Spinal cord (tissue), 10 donors: ENCODE data around the gene DISP2. TPM values are rescaled to one million over a fixed set of nuclear protein-coding genes. Genes with fewer than 3 reads are reported as not detected.

Source experiments
- DNase-seq, 6 donors: peaks; one replicate each; pipeline versions ENCODE4 v3.0.0 to v3.0.0-alpha.2; 2013 to 2015; ENCODE audit warnings: low spot score in 6 of 6, low read depth in 4 of 6
- H3K27ac ChIP-seq: one replicate; pipeline ENCODE4 v1.5.1; 2013; ENCODE audit warnings: low read depth, low read length, control low read depth
- H3K27me3 ChIP-seq: one replicate; pipeline ENCODE4 v1.6.1; 2013; ENCODE audit warnings: low read length; ENCODE audit not compliant: control insufficient read depth, insufficient read depth
- H3K36me3 ChIP-seq: one replicate; pipeline ENCODE4 v1.6.1; 2013; ENCODE audit warnings: low read length; ENCODE audit not compliant: control insufficient read depth, insufficient read depth
- H3K4me1 ChIP-seq: one replicate; pipeline ENCODE4 v1.6.1; 2013; ENCODE audit warnings: low read length; ENCODE audit not compliant: control insufficient read depth, insufficient read depth
- H3K4me3 ChIP-seq: one replicate; pipeline ENCODE4 v1.5.1; 2013; ENCODE audit warnings: low read depth, low read length, control low read depth
- H3K9me3 ChIP-seq: one replicate; pipeline ENCODE4 v1.6.1; 2013; ENCODE audit warnings: low read length; ENCODE audit not compliant: control insufficient read depth, insufficient read depth
- WGBS: methylation state at CpG from one replicate; pipeline ENCODE4 v1.1.5; 2013; ENCODE audit warnings: missing lambda C conversion rate; ENCODE audit not compliant: insufficient coverage; 5-methylcytosine and 5-hydroxymethylcytosine counted together
- long read RNA-seq, 4 donors: transcript quantifications; one replicate each; lab custom pipeline, GENCODE V29; 2026
- polyA plus RNA-seq, 2 donors: library from polyadenylated mRNA; unstranded; fragments of 120-200 nt; gene quantifications; one replicate each; pipeline ENCODE4 v1.2.1, GENCODE V29; 2013; ENCODE audit not compliant: insufficient read length in 2 of 2
- total RNA-seq, 2 donors: library from RNA; depleted of rRNA in 1 of 2; stranded (reverse); fragments of 120-200 nt in 1 of 2; fragments of >200 nt in 1 of 2; gene quantifications; one replicate each; pipeline versions ENCODE4 v1.2.3 to v1.2.4, GENCODE V29; 2013 to 2014
- donor health status: healthy.

Gene DISP2, protein sequence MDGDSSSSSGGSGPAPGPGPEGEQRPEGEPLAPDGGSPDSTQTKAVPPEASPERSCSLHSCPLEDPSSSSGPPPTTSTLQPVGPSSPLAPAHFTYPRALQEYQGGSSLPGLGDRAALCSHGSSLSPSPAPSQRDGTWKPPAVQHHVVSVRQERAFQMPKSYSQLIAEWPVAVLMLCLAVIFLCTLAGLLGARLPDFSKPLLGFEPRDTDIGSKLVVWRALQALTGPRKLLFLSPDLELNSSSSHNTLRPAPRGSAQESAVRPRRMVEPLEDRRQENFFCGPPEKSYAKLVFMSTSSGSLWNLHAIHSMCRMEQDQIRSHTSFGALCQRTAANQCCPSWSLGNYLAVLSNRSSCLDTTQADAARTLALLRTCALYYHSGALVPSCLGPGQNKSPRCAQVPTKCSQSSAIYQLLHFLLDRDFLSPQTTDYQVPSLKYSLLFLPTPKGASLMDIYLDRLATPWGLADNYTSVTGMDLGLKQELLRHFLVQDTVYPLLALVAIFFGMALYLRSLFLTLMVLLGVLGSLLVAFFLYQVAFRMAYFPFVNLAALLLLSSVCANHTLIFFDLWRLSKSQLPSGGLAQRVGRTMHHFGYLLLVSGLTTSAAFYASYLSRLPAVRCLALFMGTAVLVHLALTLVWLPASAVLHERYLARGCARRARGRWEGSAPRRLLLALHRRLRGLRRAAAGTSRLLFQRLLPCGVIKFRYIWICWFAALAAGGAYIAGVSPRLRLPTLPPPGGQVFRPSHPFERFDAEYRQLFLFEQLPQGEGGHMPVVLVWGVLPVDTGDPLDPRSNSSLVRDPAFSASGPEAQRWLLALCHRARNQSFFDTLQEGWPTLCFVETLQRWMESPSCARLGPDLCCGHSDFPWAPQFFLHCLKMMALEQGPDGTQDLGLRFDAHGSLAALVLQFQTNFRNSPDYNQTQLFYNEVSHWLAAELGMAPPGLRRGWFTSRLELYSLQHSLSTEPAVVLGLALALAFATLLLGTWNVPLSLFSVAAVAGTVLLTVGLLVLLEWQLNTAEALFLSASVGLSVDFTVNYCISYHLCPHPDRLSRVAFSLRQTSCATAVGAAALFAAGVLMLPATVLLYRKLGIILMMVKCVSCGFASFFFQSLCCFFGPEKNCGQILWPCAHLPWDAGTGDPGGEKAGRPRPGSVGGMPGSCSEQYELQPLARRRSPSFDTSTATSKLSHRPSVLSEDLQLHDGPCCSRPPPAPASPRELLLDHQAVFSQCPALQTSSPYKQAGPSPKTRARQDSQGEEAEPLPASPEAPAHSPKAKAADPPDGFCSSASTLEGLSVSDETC (N-terminal part only)
- total RNA-seq (10 to 100 TPM in 1 of 2 donors, 1 to 10 TPM in 1; 7.8 to 13.3 TPM), polyA plus RNA-seq (10 to 100 TPM; 28.6 to 43.8 TPM)
- long read RNA-seq, donor 1, full-length matches to known transcripts, result 3 of 31 reads
- long read RNA-seq, donor 1, partial matches to known transcripts, result 28 of 31 reads
- long read RNA-seq, donor 1, other reads (novel, unspliced or antisense), result 0 of 31 reads
- long read RNA-seq, donor 2, full-length matches to known transcripts, result 1 of 1 reads
- long read RNA-seq, donor 2, partial matches to known transcripts, result 0 of 1 reads
- long read RNA-seq, donor 2, other reads (novel, unspliced or antisense), result 0 of 1 reads
- long read RNA-seq, donor 3, full-length matches to known transcripts, result 4 of 4 reads
- long read RNA-seq, donor 3, partial matches to known transcripts, result 0 of 4 reads
- long read RNA-seq, donor 3, other reads (novel, unspliced or antisense), result 0 of 4 reads
- long read RNA-seq, donor 4, result 0 reads

DNA sequence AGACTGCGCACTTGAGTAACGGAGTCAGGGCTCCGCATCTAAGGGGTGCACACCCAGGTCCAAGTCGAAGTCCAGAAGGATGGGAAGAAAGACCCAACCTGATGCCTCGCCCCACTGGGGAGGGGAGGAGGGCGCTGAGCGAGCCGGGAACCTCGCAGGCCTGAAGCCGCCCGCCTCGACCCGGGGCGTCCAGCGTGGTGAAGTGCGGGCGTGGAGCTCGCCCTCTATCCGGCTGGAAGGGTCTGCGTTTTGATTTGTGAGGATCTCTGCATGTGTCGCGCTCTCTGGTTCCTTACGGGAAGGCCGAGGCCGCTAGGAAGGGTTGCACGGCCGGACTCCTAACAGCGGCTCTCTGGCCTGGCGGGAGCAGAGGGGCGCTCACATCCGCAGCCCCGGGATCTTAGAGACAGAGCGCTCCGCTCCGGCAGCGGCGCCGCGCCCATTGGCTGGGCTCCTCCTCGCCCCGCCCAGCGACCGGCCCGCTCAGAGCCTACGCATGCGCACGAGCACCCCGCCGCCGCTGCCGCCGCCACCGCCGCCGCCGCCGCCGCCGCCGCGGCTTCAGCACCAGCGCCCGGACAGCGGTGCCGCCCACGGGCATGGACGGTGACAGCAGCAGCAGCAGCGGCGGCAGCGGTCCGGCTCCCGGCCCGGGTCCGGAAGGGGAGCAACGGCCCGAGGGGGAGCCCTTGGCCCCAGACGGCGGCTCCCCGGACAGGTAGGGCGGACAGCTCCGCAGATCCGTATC, at the start of gene DISP2:
Gene DISP2, plus strand, starts transcription at position 497 of the 748 bp plus-strand sequence. Its CDS starts 103 bp downstream, at position 600.
- Histone ChIP-seq H3K27me3 (no peaks in the 10 kb centered on the region), H3K27ac (peak within 1 kb of the TSS; percentile 55), H3K9me3 (no peaks in the 10 kb centered on the region), H3K36me3 (peaks cover 8% of the 10 kb centered on the region), H3K4me3 (peak within 1 kb of the TSS; percentile 60), H3K4me1 (peaks cover 41% of the 10 kb centered on the region)
- peak in 5 of 6 donors; percentile 74 to 97 (median 82) for DNase-seq
- WGBS, result under 1% methylated on average over 80 of the region's 82 CpGs

DNA sequence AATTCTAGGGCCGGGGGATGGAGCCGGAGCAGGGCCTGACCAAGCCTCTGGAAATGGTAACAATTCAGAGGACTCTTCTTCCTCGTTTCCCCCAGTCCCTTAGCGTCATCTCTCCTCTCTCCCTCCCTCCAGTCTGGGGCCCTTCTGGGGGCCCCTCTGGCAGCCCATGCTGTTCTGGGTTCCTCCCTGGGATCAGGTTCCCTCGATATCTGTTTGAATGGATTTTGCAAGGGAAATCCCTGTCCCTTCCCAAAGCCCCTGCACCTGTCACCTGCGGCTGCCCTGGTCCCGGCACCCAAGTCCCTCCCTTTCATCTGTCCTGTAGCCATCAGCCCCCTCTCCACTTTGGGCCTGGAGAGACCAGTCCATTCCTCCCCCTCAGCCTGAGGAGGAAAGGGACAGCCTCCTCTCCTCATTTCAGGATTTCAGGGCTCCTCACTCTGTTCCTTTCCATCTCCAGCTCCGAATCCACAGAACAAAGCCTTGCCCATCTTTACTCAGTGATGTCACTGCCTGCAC, 48.6 kb upstream of the DISP2 start:
- 88% methylated on average over 5 of the region's 8 CpGs for WGBS
- no peak overlapping the region for H3K4me3 ChIP-seq
- no peak overlapping the region for H3K27ac ChIP-seq
- H3K4me1 ChIP-seq, result peaks cover 27% of the 10 kb centered on the region
- DNase-seq, result no peak
- H3K27me3 ChIP-seq, result no peaks in the 10 kb centered on the region
- no peaks in the 10 kb centered on the region for H3K9me3 ChIP-seq
- no peaks in the 10 kb centered on the region for H3K36me3 ChIP-seq

DNA sequence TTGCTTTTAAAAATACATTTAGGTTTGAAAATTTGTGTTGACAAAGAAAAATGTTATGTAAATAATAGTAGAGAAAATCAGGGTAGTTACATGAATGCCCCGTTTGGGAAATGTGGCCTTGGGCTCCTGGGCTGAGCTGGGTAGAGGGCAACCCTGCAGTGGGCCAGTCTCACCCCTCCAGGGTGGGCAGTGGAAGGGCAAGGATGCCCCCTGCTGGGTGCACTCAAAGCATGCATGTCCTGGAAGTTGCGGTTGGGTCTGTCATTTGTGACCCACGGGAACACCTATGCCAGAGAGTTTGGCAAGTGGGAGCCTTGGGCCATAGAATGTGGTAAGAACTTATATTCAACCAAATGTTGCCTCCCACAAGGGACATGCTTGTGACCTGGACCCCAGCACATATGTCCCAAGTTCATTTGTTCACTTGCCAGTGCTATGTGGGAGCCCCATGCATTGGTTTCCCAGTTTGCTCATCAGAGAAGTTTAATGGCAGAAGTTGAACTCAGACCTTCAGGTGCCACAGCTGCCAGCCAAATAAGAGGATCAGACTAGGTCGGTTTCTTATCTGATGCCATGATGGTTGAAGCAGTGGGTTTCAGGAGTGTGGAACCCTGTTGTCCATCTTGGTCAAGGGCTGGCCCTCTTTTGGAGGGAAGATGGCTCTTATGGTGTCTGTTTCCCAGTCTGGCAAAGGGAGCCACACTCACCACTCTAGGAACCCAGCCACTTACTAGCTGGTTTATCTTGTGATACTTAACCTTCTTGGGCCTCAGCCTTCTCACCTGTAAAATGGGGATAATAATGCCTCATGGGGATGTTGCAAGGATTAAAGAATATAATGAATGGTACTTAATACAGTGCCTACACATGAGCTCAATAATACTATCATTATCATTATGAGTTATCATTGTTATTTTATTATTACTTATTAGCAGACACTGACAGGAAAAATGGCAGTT, 47.7 kb upstream of the DISP2 start:
- peaks cover 27% of the 10 kb centered on the region for H3K4me1 ChIP-seq
- 13% methylated on average over 2 of the region's 4 CpGs for WGBS
- peak in 2 of 6 donors; percentile 54 to 55 for DNase-seq

DNA sequence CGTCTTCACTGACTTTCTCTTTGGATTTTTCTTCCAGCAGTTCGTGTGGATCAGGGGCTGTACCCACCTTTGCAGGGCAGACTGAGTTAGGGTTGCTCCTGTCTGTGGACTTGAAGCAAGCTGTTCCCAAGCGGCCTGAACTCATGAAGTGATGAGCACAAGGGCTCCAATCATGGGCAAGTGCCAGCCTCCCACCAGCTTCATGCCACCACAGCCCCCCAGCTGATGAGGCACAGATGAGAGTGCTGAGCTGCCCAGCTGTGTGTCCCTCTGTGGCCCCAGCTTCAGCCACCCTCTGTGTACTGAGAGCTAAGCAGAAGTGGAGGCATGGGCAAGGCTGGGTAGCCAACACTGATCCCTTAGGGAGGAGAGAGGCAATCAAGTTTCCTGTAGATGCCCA, 47.0 kb upstream of the DISP2 start:
- H3K27ac ChIP-seq, result no peak overlapping the region
- no peaks in the 10 kb centered on the region for H3K36me3 ChIP-seq
- H3K9me3 ChIP-seq, result no peaks in the 10 kb centered on the region
- peaks cover 27% of the 10 kb centered on the region for H3K4me1 ChIP-seq
- WGBS, result 69% methylated on average over 2 of the region's 3 CpGs
- no peaks in the 10 kb centered on the region for H3K27me3 ChIP-seq
- H3K4me3 ChIP-seq, result no peak overlapping the region
- DNase-seq, result no peak

More for the DNA sequence above, 47.7 kb upstream of the DISP2 start:
- Histone ChIP-seq H3K9me3 (no peaks in the 10 kb centered on the region), H3K27me3 (no peaks in the 10 kb centered on the region), H3K4me3 (no peak overlapping the region), H3K27ac (no peak overlapping the region), H3K36me3 (no peaks in the 10 kb centered on the region)

DNA sequence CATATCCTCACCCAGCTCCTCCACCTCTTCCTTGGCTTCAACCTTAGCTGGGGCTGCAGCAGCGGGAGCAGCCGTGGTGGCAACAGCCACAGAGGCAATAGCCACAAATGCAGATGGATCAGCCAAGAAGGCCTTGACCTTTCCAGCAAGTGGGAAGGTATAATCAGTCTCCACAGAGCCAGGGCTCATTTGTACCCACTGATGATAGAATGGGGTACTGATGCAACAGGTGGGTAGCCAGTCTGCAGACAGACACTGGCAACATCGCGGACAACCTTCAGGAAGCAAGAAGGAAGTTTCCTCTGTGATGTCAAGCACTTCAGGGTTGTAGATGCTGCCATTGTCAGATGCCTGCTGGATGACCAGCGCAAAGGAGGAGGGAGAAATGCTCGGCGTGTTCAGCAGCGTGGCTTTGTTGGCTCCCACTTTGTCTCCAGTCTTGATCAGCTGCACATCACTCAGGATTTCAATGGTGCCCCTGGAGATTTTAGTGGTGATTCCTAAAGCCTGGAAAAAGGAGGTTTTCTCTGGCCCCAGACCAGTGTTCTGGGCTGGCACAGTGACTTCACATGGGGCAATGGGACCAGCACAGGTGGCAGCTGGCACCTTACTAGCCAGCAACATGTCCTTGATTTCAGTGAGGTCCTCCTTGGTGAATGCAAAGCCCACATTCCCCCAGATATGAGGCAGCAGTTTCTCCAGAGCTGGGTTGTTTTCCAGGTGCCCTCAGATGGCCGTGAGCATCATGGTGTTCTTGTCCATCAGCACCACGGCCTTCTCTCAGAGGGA, 45.5 kb upstream of the DISP2 start:
- Histone ChIP-seq H3K9me3 (no peaks in the 10 kb centered on the region), H3K4me3 (no peak overlapping the region), H3K27me3 (no peaks in the 10 kb centered on the region), H3K4me1 (peaks cover 16% of the 10 kb centered on the region), H3K27ac (no peak overlapping the region), H3K36me3 (no peaks in the 10 kb centered on the region)
- DNase-seq, result no peak
- 95% methylated on average over 10 of the region's 10 CpGs for WGBS

DNA sequence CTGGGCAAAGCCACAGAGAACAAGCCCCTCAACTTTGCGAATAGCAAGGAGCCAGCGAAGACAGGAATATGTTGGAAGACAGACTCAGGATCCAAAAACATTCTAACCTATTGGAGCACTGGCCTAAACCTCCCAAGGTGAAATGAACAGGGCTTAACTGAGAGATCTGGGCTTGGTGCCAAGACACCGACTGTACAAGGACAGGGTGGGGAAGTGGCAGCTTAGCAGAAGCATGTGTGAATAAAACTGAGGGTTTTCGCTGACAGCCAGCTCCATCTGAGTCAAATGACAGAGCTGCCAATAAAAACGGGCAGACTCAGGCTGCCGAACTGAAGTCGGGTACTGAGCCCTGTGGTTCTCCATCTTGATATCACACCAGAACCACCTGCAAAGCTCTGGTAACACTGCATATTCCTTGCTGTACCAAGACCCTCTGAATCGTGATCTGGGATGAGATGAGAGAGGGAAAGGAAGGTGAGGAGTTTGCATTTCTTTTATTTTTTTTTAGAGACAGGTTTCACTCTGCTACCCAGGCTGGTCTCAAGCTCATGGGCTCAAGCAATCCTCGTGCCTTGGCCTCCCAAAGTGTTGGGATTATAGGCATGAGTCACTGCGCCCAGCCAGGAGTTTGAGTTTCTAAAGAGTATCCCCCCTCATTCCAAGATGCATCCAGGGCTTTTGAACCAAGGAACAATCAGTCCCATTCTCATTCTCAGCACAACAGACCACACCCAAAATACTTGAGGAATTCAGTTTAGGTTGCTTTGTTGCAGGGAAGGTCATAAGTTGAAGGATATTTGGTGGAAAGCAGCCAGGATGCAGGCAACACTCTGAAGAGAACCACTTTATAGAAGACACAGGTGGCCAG, 44.3 kb upstream of the DISP2 start:
- Histone ChIP-seq H3K27ac (no peak overlapping the region), H3K27me3 (no peaks in the 10 kb centered on the region), H3K4me3 (no peak overlapping the region), H3K4me1 (peaks cover 9% of the 10 kb centered on the region), H3K36me3 (no peaks in the 10 kb centered on the region), H3K9me3 (no peaks in the 10 kb centered on the region)
- DNase-seq, result peak in 2 of 6 donors; percentile 79 to 84
- WGBS, result 51% methylated on average over 6 of the region's 10 CpGs
